Loucy (cell line): ENCODE measurements around the gene CYGB.

ENCODE experiments used
- H2AFZ ChIP-seq: fragments of 200-600 bp; sonication (generic); 2 replicates; pipeline ENCODE4 v1.6.0; 2016; ENCODE audit warnings: antibody characterized with exemption, mild to moderate bottlenecking, low read length, moderate library complexity
- H3F3A ChIP-seq: fragments of 200-600 bp; 2 replicates; pipeline ENCODE4 v1.6.0; 2016; ENCODE audit warnings: antibody characterized with exemption, low read depth, mild to moderate bottlenecking
- H3K27me3 ChIP-seq: fragments of 200-600 bp; sonication (generic); 2 replicates; pipeline ENCODE4 v1.6.1; 2014; ENCODE audit warnings: low read length, mild to moderate bottlenecking; ENCODE audit not compliant: insufficient read depth, poor library complexity, severe bottlenecking
- H3K36me3 ChIP-seq: fragments of 200-600 bp; sonication (generic); 2 replicates; pipeline ENCODE4 v1.6.1; 2016; ENCODE audit warnings: low read length; ENCODE audit not compliant: insufficient read depth
- H3K4me1 ChIP-seq: fragments of 200-600 bp; sonication (generic); 2 replicates; pipeline ENCODE4 v1.5.1; 2014; ENCODE audit warnings: low read length, mild to moderate bottlenecking; ENCODE audit not compliant: insufficient read depth, poor library complexity, severe bottlenecking
- H3K4me2 ChIP-seq: fragments of 200-600 bp; sonication (generic); 2 replicates; pipeline ENCODE4 v1.6.0; 2014; ENCODE audit warnings: antibody characterized with exemption, low read length, low read depth, mild to moderate bottlenecking; ENCODE audit not compliant: poor library complexity, severe bottlenecking
- H3K4me3 ChIP-seq: fragments of 200-600 bp; sonication (generic); 2 replicates; pipeline ENCODE4 v1.5.1; 2014; ENCODE audit warnings: low read length, mild to moderate bottlenecking, mixed read lengths; ENCODE audit not compliant: poor library complexity, severe bottlenecking
- H3K79me2 ChIP-seq: fragments of 200-600 bp; sonication (generic); 2 replicates; pipeline ENCODE4 v1.6.1; 2014; ENCODE audit warnings: low read length; ENCODE audit not compliant: insufficient read depth
- H3K9ac ChIP-seq: fragments of 200-600 bp; sonication (generic); 2 replicates; pipeline ENCODE4 v1.6.0; 2014; ENCODE audit warnings: mild to moderate bottlenecking, low read depth, low read length, moderate library complexity; ENCODE audit not compliant: poor library complexity, severe bottlenecking
- H3K9me2 ChIP-seq: fragments of 200-600 bp; sonication (generic); replicated peaks from 2 replicates; pipeline ENCODE4 v1.6.1; 2016; ENCODE audit warnings: low read depth, low read length, mixed read lengths
- H3K9me3 ChIP-seq: fragments of 200-600 bp; sonication (generic); 2 replicates; pipeline ENCODE4 v1.6.1; 2014; ENCODE audit warnings: mild to moderate bottlenecking, antibody characterized with exemption, low read length, low read depth; ENCODE audit not compliant: insufficient read depth
- H4K20me1 ChIP-seq: fragments of 200-600 bp; sonication (generic); 2 replicates; pipeline ENCODE4 v1.6.0; 2014; ENCODE audit warnings: antibody characterized with exemption, low read length, mild to moderate bottlenecking; ENCODE audit not compliant: insufficient read depth, poor library complexity, severe bottlenecking
- EZH2phosphoT487 ChIP-seq: fragments of 200-600 bp; IDR thresholded peaks from 2 replicates; pipeline ENCODE4 v1.6.1; 2018; ENCODE audit warnings: antibody characterized with exemption, mild to moderate bottlenecking, moderate library complexity, borderline replicate concordance
- TF ChIP-seq, protein P1 (sequence below): fragments of 200-600 bp; sonication (generic); conservative IDR thresholded peaks from 2 replicates; pipeline ENCODE4 v1.5.1; 2014; ENCODE audit warnings: mild to moderate bottlenecking, antibody characterized with exemption, low read length

CYGB gene

GRCh38 chr17:76568811-76569221, 31.3 kb upstream of the CYGB start:
- TF ChIP-seq, protein P1, sequence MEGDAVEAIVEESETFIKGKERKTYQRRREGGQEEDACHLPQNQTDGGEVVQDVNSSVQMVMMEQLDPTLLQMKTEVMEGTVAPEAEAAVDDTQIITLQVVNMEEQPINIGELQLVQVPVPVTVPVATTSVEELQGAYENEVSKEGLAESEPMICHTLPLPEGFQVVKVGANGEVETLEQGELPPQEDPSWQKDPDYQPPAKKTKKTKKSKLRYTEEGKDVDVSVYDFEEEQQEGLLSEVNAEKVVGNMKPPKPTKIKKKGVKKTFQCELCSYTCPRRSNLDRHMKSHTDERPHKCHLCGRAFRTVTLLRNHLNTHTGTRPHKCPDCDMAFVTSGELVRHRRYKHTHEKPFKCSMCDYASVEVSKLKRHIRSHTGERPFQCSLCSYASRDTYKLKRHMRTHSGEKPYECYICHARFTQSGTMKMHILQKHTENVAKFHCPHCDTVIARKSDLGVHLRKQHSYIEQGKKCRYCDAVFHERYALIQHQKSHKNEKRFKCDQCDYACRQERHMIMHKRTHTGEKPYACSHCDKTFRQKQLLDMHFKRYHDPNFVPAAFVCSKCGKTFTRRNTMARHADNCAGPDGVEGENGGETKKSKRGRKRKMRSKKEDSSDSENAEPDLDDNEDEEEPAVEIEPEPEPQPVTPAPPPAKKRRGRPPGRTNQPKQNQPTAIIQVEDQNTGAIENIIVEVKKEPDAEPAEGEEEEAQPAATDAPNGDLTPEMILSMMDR, result no peak
- no peak for TF ChIP-seq EZH2phosphoT487
- no peaks in the 10 kb centered on the region for H3K9me3 ChIP-seq
- peaks cover 14% of the 10 kb centered on the region; the same call in 1 of the 2 replicates for H3K36me3 ChIP-seq
- H3F3A ChIP-seq, result no peaks in the 10 kb centered on the region
- H3K4me2 ChIP-seq, result no peak overlapping the region
- no peak overlapping the region for H3K9ac ChIP-seq
- peaks cover 9% of the 10 kb centered on the region for H3K4me1 ChIP-seq
- H3K4me3 ChIP-seq, result no peak overlapping the region
- H4K20me1 ChIP-seq, result peaks cover 31% of the 10 kb centered on the region
- peaks cover 23% of the 10 kb centered on the region; the same call in 1 of the 2 replicates for H3K79me2 ChIP-seq
- no peaks in the 10 kb centered on the region for H3K27me3 ChIP-seq
- no peak overlapping the region for H2AFZ ChIP-seq
- H3K9me2 ChIP-seq, result no peaks in the 10 kb centered on the region

GRCh38 chr17:76567634-76568432, 30.3 kb upstream of the CYGB start:
- Histone ChIP-seq H3K27me3 (no peaks in the 10 kb centered on the region), H3K4me2 (no peak overlapping the region), H3K9me2 (no peaks in the 10 kb centered on the region), H3F3A (no peaks in the 10 kb centered on the region), H3K36me3 (peaks cover 16% of the 10 kb centered on the region; the same call in 1 of the 2 replicates), H4K20me1 (peaks cover 33% of the 10 kb centered on the region), H2AFZ (no peak overlapping the region), H3K4me3 (no peak overlapping the region), H3K9me3 (no peaks in the 10 kb centered on the region), H3K4me1 (peaks cover 10% of the 10 kb centered on the region), H3K9ac (no peak overlapping the region), H3K79me2 (peaks cover 25% of the 10 kb centered on the region)
- TF ChIP-seq, protein P1, result no peak
- TF ChIP-seq EZH2phosphoT487, result no peak

- Histone ChIP-seq H3K36me3 (peaks cover 21% of the 10 kb centered on the region; the same call in 1 of the 2 replicates), H3F3A (no peaks in the 10 kb centered on the region), H3K9ac (no peak overlapping the region), H3K4me3 (no peak overlapping the region), H4K20me1 (peaks cover 39% of the 10 kb centered on the region), H2AFZ (no peak overlapping the region), H3K79me2 (peaks cover 33% of the 10 kb centered on the region), H3K4me1 (peaks cover 14% of the 10 kb centered on the region), H3K9me2 (no peaks in the 10 kb centered on the region), H3K9me3 (no peaks in the 10 kb centered on the region), H3K4me2 (peak overlapping the region; percentile 26), H3K27me3 (no peaks in the 10 kb centered on the region)
- TF ChIP-seq, protein P1, result no peak
- no peak for TF ChIP-seq EZH2phosphoT487
These were observed 29.5 kb upstream of the CYGB start for GRCh38 chr17:76566988-76567431.
